ENCODE results near the gene C8G. TPM values are rescaled to one million over a fixed set of nuclear protein-coding genes. Genes with fewer than 3 reads are reported as not detected.

Gene C8G
- total and polyA plus RNA-seq, 9 of the 15 experiments (the other 6 are each of a cell fraction or from before 2014, with no cell fraction given): 0.35 to 5.9 (median 2.7) TPM; not detected in 2

- TF ChIP-seq E2F6 (IDR thresholded peaks at IDR 0.05; ENCODE audit: borderline replicate concordance in 1 of 2, extremely low read depth in 1 of 2, insufficient read depth in 1 of 2, insufficient read length in 1 of 2, low read depth in 1 of 2, low read length in 1 of 2, poor library complexity in 1 of 2, severe bottlenecking in 1 of 2) (peak; percentile 8 to 58), ATF6 (CRISPR knock-in tag; IDR thresholded peaks at IDR 0.05) (no peak), TEAD4 (IDR thresholded peaks at IDR 0.05; ENCODE audit: low read length) (peak; percentile 49; the same call in 1 of the 2 replicates), TEAD4 (CRISPR knock-in tag; IDR thresholded peaks at IDR 0.05; ENCODE audit: borderline replicate concordance) (no peak), HDAC8 (tag; IDR thresholded peaks at IDR 0.05) (no peak), ZNF764 (CRISPR knock-in tag; IDR thresholded peaks at IDR 0.05; ENCODE audit: low read depth) (peak; percentile 72; the same call in 1 of the 2 replicates), TAF7 (tag; IDR thresholded peaks at IDR 0.05) (no peak), SMC3 (conservative IDR thresholded peaks at IDR 0.05; ENCODE audit: insufficient read depth, low read depth, low read length) (peak; percentile 23; the same call in 1 of the 2 replicates), CEBPZ (IDR thresholded peaks at IDR 0.05; ENCODE audit: borderline replicate concordance, low read depth, low read length) (no peak; the same call in 1 of the 2 replicates), CREB3L1 (IDR thresholded peaks at IDR 0.05; ENCODE audit: borderline replicate concordance, low read depth) (no peak; the same call in 1 of the 2 replicates), CSDE1 (IDR thresholded peaks at IDR 0.05) (no peak), PML (IDR thresholded peaks at IDR 0.05; ENCODE audit: low read length) (no peak), RBM34 (IDR thresholded peaks at IDR 0.05; ENCODE audit: borderline replicate concordance, insufficient read depth, low read length) (no peak), ESRRB (CRISPR knock-in tag; IDR thresholded peaks at IDR 0.05; ENCODE audit: borderline replicate concordance) (no peak), MAFK (IDR thresholded peaks at IDR 0.05; ENCODE audit: low read length) (no peak), ZNF395 (CRISPR knock-in tag; IDR thresholded peaks at IDR 0.05) (peak; percentile 63; the same call in 1 of the 2 replicates)
Measured at GRCh38 chr9:136944519-136945332, at the start of gene C8G, which contains the start of gene FBXW5 (continued).
